WERI-Rb-1 (cell line): ENCODE data around the gene TUBB4B.

Source experiments
- DNase-seq: peaks from one replicate; pipeline ENCODE4 v3.0.0-alpha.2; 2020
- H3K27ac ChIP-seq: fragments of 250-450 bp; sonication (Bioruptor Pico); 2 replicates; pipeline ENCODE4 v1.5.1; 2020; ENCODE audit warnings: mild to moderate bottlenecking, moderate library complexity
- H3K27me3 ChIP-seq: fragments of 250-450 bp; sonication (Bioruptor Pico); 2 replicates; pipeline ENCODE4 v1.5.1; 2021; ENCODE audit warnings: mild to moderate bottlenecking, low read depth, moderate library complexity; ENCODE audit not compliant: insufficient read depth, severe bottlenecking
- H3K36me3 ChIP-seq: fragments of 250-450 bp; sonication (Bioruptor Pico); 2 replicates; pipeline ENCODE4 v1.5.1; 2020; ENCODE audit warnings: mild to moderate bottlenecking, moderate library complexity
- H3K4me3 ChIP-seq: 2 replicates; pipeline ENCODE4 v1.5.1; 2011; ENCODE audit warnings: low read depth, mild to moderate bottlenecking, control low read depth, low read length
- H3K9me3 ChIP-seq: fragments of 250-450 bp; sonication (Bioruptor Pico); 2 replicates; pipeline ENCODE4 v1.5.1; 2021; ENCODE audit warnings: mild to moderate bottlenecking, moderate library complexity; ENCODE audit not compliant: severe bottlenecking
- CTCF ChIP-seq: IDR thresholded peaks from 2 replicates; pipeline ENCODE4 v1.5.1; 2011; ENCODE audit warnings: low read depth, mild to moderate bottlenecking, control low read depth, inconsistent platforms, low read length

TUBB4B gene

GRCh38 chr9:137265496-137266161 lies 24.5 kb downstream of the TUBB4B start:
- H3K4me3 ChIP-seq, result no peak overlapping the region
- H3K36me3 ChIP-seq, result peaks cover 4% of the 10 kb centered on the region; the same call in 1 of the 2 replicates
- no peak for TF ChIP-seq CTCF
- H3K27ac ChIP-seq, result no peak overlapping the region
- DNase-seq, result no peak
- no peaks in the 10 kb centered on the region for H3K9me3 ChIP-seq
- H3K27me3 ChIP-seq, result no peaks in the 10 kb centered on the region

- Histone ChIP-seq H3K27me3 (no peaks in the 10 kb centered on the region), H3K36me3 (peaks cover 4% of the 10 kb centered on the region; the same call in 1 of the 2 replicates), H3K27ac (no peak overlapping the region), H3K9me3 (no peaks in the 10 kb centered on the region), H3K4me3 (no peak overlapping the region)
- DNase-seq, result no peak
- TF ChIP-seq CTCF, result no peak
These were observed 25.1 kb downstream of the TUBB4B start for GRCh38 chr9:137266162-137266527.

GRCh38 chr9:137266585-137267453 lies 25.7 kb downstream of the TUBB4B start:
- Histone ChIP-seq H3K27me3 (no peaks in the 10 kb centered on the region), H3K36me3 (peaks cover 4% of the 10 kb centered on the region; the same call in 1 of the 2 replicates), H3K4me3 (no peak overlapping the region), H3K9me3 (no peaks in the 10 kb centered on the region), H3K27ac (no peak overlapping the region)
- TF ChIP-seq CTCF, result no peak
- DNase-seq, result no peak

GRCh38 chr9:137267933-137268355 lies 26.9 kb downstream of the TUBB4B start:
- no peaks in the 10 kb centered on the region for H3K9me3 ChIP-seq
- no peak overlapping the region for H3K4me3 ChIP-seq
- H3K36me3 ChIP-seq, result peaks cover 9% of the 10 kb centered on the region
- no peak overlapping the region for H3K27ac ChIP-seq
- no peaks in the 10 kb centered on the region for H3K27me3 ChIP-seq
- no peak for TF ChIP-seq CTCF
- no peak for DNase-seq

- H3K9me3 ChIP-seq, result no peaks in the 10 kb centered on the region
- peaks cover 9% of the 10 kb centered on the region for H3K36me3 ChIP-seq
These were observed 27.6 kb downstream of the TUBB4B start for GRCh38 chr9:137268538-137269201.

More at GRCh38 chr9:137268538-137269201, 27.6 kb downstream of the TUBB4B start:
- Histone ChIP-seq H3K4me3 (no peak overlapping the region), H3K27ac (no peak overlapping the region), H3K27me3 (no peaks in the 10 kb centered on the region)
- TF ChIP-seq CTCF, result no peak
- DNase-seq, result no peak
